IMR-90 (cell line): ENCODE results near the gene UBL5. TPM values are rescaled to one million over a fixed set of nuclear protein-coding genes. Genes with fewer than 3 reads are reported as not detected.
A peak's percentile ranks its signal among the peaks of the same experiment; 100 is the strongest.

Experiments used
- ATAC-seq: fragments of 200-7000 bp; cut with Tn5 transposase; 2 replicates; pipeline ENCODE4 v1.9.1; 2020; ENCODE audit warnings: low read depth, mild to moderate bottlenecking, moderate library complexity
- BruUV-seq: library from RNA; stranded (reverse); fragments of 400-500 nt; replicated peaks from 2 replicates; lab custom pipeline; 2021; lab: Mats Ljungman, UMichigan
- CTCF ChIA-PET: fragments of 300-600 bp; formaldehyde crosslinking; extraction: SDS; loops from one replicate; lab custom pipeline; 2021; ENCODE audit warnings: antibody characterized with exemption; lab: Yijun Ruan, JAX
- POLR2A ChIA-PET: fragments of 300-600 bp; sonication (Branson Sonifier 250); formaldehyde crosslinking; loops from one replicate; lab custom pipeline; 2022; ENCODE audit warnings: antibody characterized with exemption; ENCODE audit not compliant: unreplicated experiment; lab: Charles Lee
- DNase-seq: peaks from one replicate; pipeline ENCODE4 v3.0.0; 2013
- H2AFZ ChIP-seq: replicated peaks from 2 replicates; pipeline ENCODE3; 2013; ENCODE audit warnings: low read length, mild to moderate bottlenecking; ENCODE audit not compliant: poor library complexity
- H2AK5ac ChIP-seq: 2 replicates; pipeline ENCODE4 v1.6.1; 2013; ENCODE audit warnings: low read depth, low read length, inconsistent platforms
- H2AK9ac ChIP-seq: replicated peaks from 2 replicates; pipeline ENCODE3; 2013; ENCODE audit warnings: mild to moderate bottlenecking, low read depth, low read length, moderate library complexity; ENCODE audit not compliant: poor library complexity
- H2BK120ac ChIP-seq: 2 replicates; pipeline ENCODE4 v1.6.1; 2013; ENCODE audit warnings: low read depth, low read length, inconsistent platforms
- H2BK15ac ChIP-seq: 3 replicates; pipeline ENCODE4 v1.6.1; 2013; ENCODE audit warnings: low read depth, low read length, inconsistent platforms
- H2BK20ac ChIP-seq: 2 replicates; pipeline ENCODE4 v1.6.1; 2013; ENCODE audit warnings: low read depth, mild to moderate bottlenecking, inconsistent platforms, low read length, moderate library complexity
- H2BK5ac ChIP-seq: 2 replicates; pipeline ENCODE4 v1.6.1; 2013; ENCODE audit warnings: mild to moderate bottlenecking, low read depth, low read length, inconsistent platforms; ENCODE audit not compliant: poor library complexity, severe bottlenecking
- H3K14ac ChIP-seq: replicated peaks from 2 replicates; pipeline ENCODE4 v1.6.1; 2013; ENCODE audit warnings: low read depth, low read length, inconsistent platforms
- H3K18ac ChIP-seq: 2 replicates; pipeline ENCODE4 v1.6.1; 2013; ENCODE audit warnings: low read depth, low read length, control low read depth
- H3K23ac ChIP-seq: 2 replicates; pipeline ENCODE4 v1.6.1; 2013; ENCODE audit warnings: low read depth, low read length, inconsistent platforms
- H3K27ac ChIP-seq: 2 replicates; pipeline ENCODE4 v1.5.1; 2013; ENCODE audit warnings: mild to moderate bottlenecking, control low read depth, low read length; ENCODE audit not compliant: insufficient read depth
- H3K27me3 ChIP-seq: 2 replicates; pipeline ENCODE4 v1.6.1; 2013; ENCODE audit warnings: low read length; ENCODE audit not compliant: control insufficient read depth, insufficient read depth
- H3K36me3 ChIP-seq: 2 replicates; pipeline ENCODE4 v1.6.1; 2013; ENCODE audit warnings: low read length, mixed read lengths; ENCODE audit not compliant: control insufficient read depth, insufficient read depth
- H3K4ac ChIP-seq: 2 replicates; pipeline ENCODE4 v1.6.1; 2013; ENCODE audit warnings: low read depth, low read length, inconsistent platforms
- H3K4me1 ChIP-seq: 2 replicates; pipeline ENCODE4 v1.6.1; 2013; ENCODE audit warnings: low read length, mixed read lengths; ENCODE audit not compliant: control insufficient read depth, insufficient read depth
- H3K4me2 ChIP-seq: 2 replicates; pipeline ENCODE4 v1.6.1; 2013; ENCODE audit warnings: low read depth, mild to moderate bottlenecking, control low read depth, low read length, moderate library complexity
- H3K4me3 ChIP-seq: 2 replicates; pipeline ENCODE4 v1.5.1; 2013; ENCODE audit warnings: low read depth, mild to moderate bottlenecking, control low read depth, low read length, moderate library complexity; ENCODE audit not compliant: insufficient read depth
- H3K56ac ChIP-seq: 2 replicates; pipeline ENCODE4 v1.6.1; 2013; ENCODE audit warnings: low read length, inconsistent platforms; ENCODE audit not compliant: insufficient read depth; ENCODE audit errors: extremely low read depth
- H3K79me1 ChIP-seq, 2 experiments: 2 replicates each; pipeline ENCODE4 v1.6.1; 2013; ENCODE audit warnings: low read length in 2 of 2, inconsistent platforms in 1 of 2, low read depth in 1 of 2
- H3K9ac ChIP-seq: 2 replicates; pipeline ENCODE4 v1.6.1; 2013; ENCODE audit warnings: low read depth, low read length, control low read depth
- H3K9me1 ChIP-seq: 2 replicates; pipeline ENCODE4 v1.6.1; 2013; ENCODE audit warnings: low read length, inconsistent platforms; ENCODE audit not compliant: insufficient read depth
- H3K9me3 ChIP-seq: 2 replicates; pipeline ENCODE4 v1.6.1; 2013; ENCODE audit warnings: low read length; ENCODE audit not compliant: control insufficient read depth, insufficient read depth
- H4K20me1 ChIP-seq: 2 replicates; pipeline ENCODE4 v1.6.1; 2013; ENCODE audit warnings: low read length, inconsistent platforms; ENCODE audit not compliant: insufficient read depth
- H4K5ac ChIP-seq: 2 replicates; pipeline ENCODE4 v1.6.1; 2013; ENCODE audit warnings: mild to moderate bottlenecking, low read depth, low read length, control low read depth
- H4K8ac ChIP-seq, 2 experiments: 2 replicates each; pipeline ENCODE4 v1.6.1; 2013; ENCODE audit warnings: low read depth in 2 of 2, low read length in 2 of 2, control low read depth in 1 of 2, inconsistent platforms in 1 of 2
- H4K91ac ChIP-seq: 2 replicates; pipeline ENCODE4 v1.6.1; 2013; ENCODE audit warnings: low read depth, low read length, inconsistent platforms; ENCODE audit not compliant: insufficient read depth
- ELK1 ChIP-seq: fragments of 150-350 bp; IDR thresholded peaks from 2 replicates; pipeline ENCODE4 v1.6.1; 2016; ENCODE audit warnings: low read depth, mild to moderate bottlenecking, low read length, moderate library complexity, borderline replicate concordance
- MAZ ChIP-seq: IDR thresholded peaks from 2 replicates; pipeline ENCODE4 v1.6.1; 2012; ENCODE audit warnings: low read depth, mild to moderate bottlenecking, low read length, improper control_type of control experiment, moderate library complexity, borderline replicate concordance
- POLR2A ChIP-seq: IDR thresholded peaks from 2 replicates; pipeline ENCODE4 v1.6.1; 2012; ENCODE audit warnings: mild to moderate bottlenecking, low read depth, low read length
- WGBS, 2 experiments: methylation state at CpG; one replicate each; pipeline versions ENCODE4 v1.1.5 to v1.1.7; 2013; ENCODE audit warnings: missing lambda C conversion rate in 2 of 2; ENCODE audit not compliant: insufficient read length in 1 of 2; ENCODE audit errors: extremely low coverage in 2 of 2; 5-methylcytosine and 5-hydroxymethylcytosine counted together
- dilution Hi-C: fragments of 300-500 bp; cut with HindIII; formaldehyde crosslinking; loops from one replicate; pipeline ENCODE4 v1.14.3; 2018; ENCODE audit warnings: low sequenced_read_pairs; ENCODE audit not compliant: unreplicated experiment
- in situ Hi-C: fragments of 300-500 bp; cut with MboI; formaldehyde crosslinking; loops from 3 replicates; pipeline ENCODE4 v1.14.3; 2019; ENCODE audit warnings: low sequenced_read_pairs, inconsistent platforms, mixed read lengths
- intact Hi-C: fragments of 100-400 bp; cut with micrococcal nuclease; formaldehyde crosslinking; loops from 2 replicates; pipeline ENCODE4 v1.10.0; 2022
- polyA plus RNA-seq, 3 experiments: library from polyadenylated mRNA; depleted of rRNA; stranded (reverse); fragments of >200 nt; gene quantifications; 2 replicates each; pipeline ENCODE4 v1.2.3, GENCODE V29; 2012; ENCODE audit warnings: low replicate concordance in 1 of 3
- total RNA-seq: library from RNA; depleted of rRNA; stranded (reverse); fragments of >200 nt; gene quantifications from 2 replicates; pipeline ENCODE4 v1.2.3, GENCODE V29; 2012
- TF ChIP-seq, protein P1 (sequence below): fragments of 150-350 bp; IDR thresholded peaks from 2 replicates; pipeline ENCODE4 v1.6.1; 2017; ENCODE audit warnings: mild to moderate bottlenecking, antibody characterized with exemption, low read length, low read depth

The UBL5 gene
- total and polyA plus RNA-seq, 2 of the 4 experiments (the other 2 are of a cell fraction): 434 to 1,091 TPM

DNA sequence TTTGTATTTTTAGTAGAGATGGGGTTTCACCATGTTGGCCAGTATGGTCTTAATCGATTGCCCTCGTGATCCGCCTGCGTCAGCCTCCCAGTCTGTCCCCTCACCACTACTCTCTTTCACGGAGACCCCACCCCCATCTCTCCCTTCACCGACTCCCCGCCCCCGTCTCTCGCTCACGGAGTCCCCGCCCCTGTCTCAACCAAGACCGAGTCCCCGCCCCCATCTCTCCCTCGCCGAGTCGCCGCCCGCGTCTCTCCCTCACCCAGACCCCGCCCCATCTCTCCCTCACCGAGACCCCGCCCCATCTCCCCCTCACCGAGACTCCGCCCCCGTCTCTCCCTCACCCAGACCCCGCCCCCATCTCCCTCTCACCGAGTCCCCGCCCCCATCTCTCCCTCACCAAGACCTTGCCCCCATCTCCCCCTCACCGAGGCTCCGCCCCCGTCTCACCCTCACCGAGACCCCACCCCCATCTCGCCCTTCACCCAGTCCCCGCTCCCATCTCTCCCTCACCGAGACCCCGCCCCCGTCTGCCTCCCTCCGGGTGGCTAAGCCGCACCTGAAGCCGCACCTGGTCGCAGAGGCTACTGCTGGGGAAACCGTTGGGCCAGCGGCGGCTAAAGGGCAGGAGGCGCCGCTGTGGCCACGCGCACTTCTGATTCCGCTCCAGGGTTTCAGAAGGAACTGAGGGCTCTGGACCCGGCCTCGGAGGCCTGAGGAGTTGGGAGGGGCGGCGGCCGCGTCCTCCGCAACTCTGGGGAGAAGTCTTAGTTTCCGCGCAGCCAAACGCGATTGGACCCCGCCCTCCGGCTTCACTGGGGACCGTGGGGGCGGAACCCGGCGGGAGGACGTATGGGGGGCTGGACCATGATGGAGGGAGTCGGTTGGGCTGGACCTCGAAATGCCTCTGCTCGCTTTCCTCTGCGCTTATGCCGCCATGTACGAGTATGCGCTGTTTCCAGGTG is 42.1 kb upstream of the UBL5 start:
- 0 out of 2 replicates have a peak overlapping the region, but pooled peaks have one; percentile 29 for H2BK20ac ChIP-seq
- intact Hi-C loops: loop anchor here (1.0 kb wide), 2 partner anchors 17 to 164 kb away; partner anchors contain the start of genes ZNF561 and ZNF846
- peak overlapping the region; percentile 95 for H3K27ac ChIP-seq
- ChIA-PET CTCF (no interaction called here), POLR2A (no interaction called here)
- H2AK9ac ChIP-seq: peak overlapping the region; percentile 98
- H2AFZ ChIP-seq: peak overlapping the region; percentile 99
- H4K5ac ChIP-seq: peak overlapping the region; percentile 79
- peak overlapping the region; percentile 87 for H3K4ac ChIP-seq
- no peaks in the 10 kb centered on the region for H3K9me1 ChIP-seq
- H3K4me2 ChIP-seq: peak overlapping the region; percentile 87
- H4K91ac ChIP-seq: peak overlapping the region; percentile 42; the same call in 1 of the 2 replicates
- DNase-seq (peak; percentile 92), ATAC-seq (peak; percentile 88)
- peak overlapping the region; percentile 92 for H3K4me3 ChIP-seq
- no peak overlapping the region; the same call in 1 of the 2 replicates for H2AK5ac ChIP-seq
- in situ Hi-C loops: no loop called here
- WGBS, 2 experiments: 0% methylated on average over 19 of the region's 74 CpGs; no CpG with 5 or more reads in 1 of the 2 experiments
- peak overlapping the region; percentile 82 for H2BK5ac ChIP-seq
- H2BK120ac ChIP-seq: peak overlapping the region; percentile 73; the same call in 1 of the 2 replicates
- H3K36me3 ChIP-seq: no peaks in the 10 kb centered on the region
- H3K27me3 ChIP-seq: no peaks in the 10 kb centered on the region
- H3K4me1 ChIP-seq: peaks cover 8% of the 10 kb centered on the region
- peak overlapping the region; percentile 71; the same call in 1 of the 3 replicates for H2BK15ac ChIP-seq
- peak overlapping the region; percentile 70; the same call in 1 of the 2 replicates for H3K18ac ChIP-seq
- dilution Hi-C loops: no loop called here
- H3K79me1 ChIP-seq: peaks cover 12 to 25% of the 10 kb centered on the region in 2 experiments
- BruUV-seq: no TSS peak
- peak overlapping the region; percentile 84 to 93; a peak in 3 of 4 replicates for H4K8ac ChIP-seq
- peak overlapping the region; percentile 96; the same call in 1 of the 2 replicates for H3K14ac ChIP-seq
- 0 out of 2 replicates have a peak overlapping the region, but pooled peaks have one; percentile 31 for H3K23ac ChIP-seq
- no peaks in the 10 kb centered on the region for H3K9me3 ChIP-seq
- peak overlapping the region; percentile 81 for H3K9ac ChIP-seq
- peak overlapping the region; percentile 38 for H3K56ac ChIP-seq
- no peaks in the 10 kb centered on the region for H4K20me1 ChIP-seq
- peak; percentile 64; the same call in 1 of the 2 replicates for TF ChIP-seq POLR2A
- TF ChIP-seq, protein P1, sequence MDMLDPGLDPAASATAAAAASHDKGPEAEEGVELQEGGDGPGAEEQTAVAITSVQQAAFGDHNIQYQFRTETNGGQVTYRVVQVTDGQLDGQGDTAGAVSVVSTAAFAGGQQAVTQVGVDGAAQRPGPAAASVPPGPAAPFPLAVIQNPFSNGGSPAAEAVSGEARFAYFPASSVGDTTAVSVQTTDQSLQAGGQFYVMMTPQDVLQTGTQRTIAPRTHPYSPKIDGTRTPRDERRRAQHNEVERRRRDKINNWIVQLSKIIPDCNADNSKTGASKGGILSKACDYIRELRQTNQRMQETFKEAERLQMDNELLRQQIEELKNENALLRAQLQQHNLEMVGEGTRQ: no peak
- TF ChIP-seq ELK1: no peak
- peak; percentile 86; the same call in 1 of the 2 replicates for TF ChIP-seq MAZ
